ENCODE results near the gene TNNI3K. TPM values are rescaled to one million over a fixed set of nuclear protein-coding genes. Genes with fewer than 3 reads are reported as not detected.

Gene TNNI3K
- total RNA-seq, 1 experiment from 2014 or later: not detected

DNA sequence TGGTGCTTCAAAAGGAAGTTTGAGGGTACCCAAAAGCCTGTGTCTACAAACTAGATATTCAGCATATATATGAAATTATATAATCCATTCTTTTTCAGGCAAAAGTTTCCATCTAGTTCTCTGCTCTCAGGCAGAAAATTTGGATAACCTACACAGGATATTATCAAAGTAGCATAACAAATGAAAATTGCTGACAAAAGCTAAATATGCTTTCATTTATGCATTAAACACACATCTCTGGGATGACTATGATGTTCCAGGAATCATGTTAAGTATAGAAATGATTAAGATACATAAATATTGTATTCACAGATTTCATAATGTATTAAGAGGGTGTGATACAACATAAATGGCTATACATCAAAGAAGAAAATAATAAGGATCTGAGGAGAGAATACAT lies 184.4 kb downstream of the TNNI3K start:
- H3K36me3 Mint-ChIP-seq (ENCODE audit: insufficient read depth in 1 of 3, low read depth in 3 of 3): no peaks in the 10 kb centered on the region
- no peaks in the 10 kb centered on the region for H3K27me3 ChIP-seq (ENCODE audit: insufficient read depth, low read length)
- no peak overlapping the region for H3K18ac ChIP-seq (ENCODE audit: insufficient read length, low read depth, low read length)
- H3K4me3 Mint-ChIP-seq: no peak overlapping the region
- no peak overlapping the region for H4K8ac ChIP-seq (replicated peaks; ENCODE audit: insufficient read length, low read depth, low read length)
- no peak overlapping the region for H2BK20ac ChIP-seq (ENCODE audit: low read depth, low read length, poor library complexity, severe bottlenecking)
- H3K56ac ChIP-seq (ENCODE audit: insufficient read length, low read depth, low read length): no peak overlapping the region
- H3K4me1 Mint-ChIP-seq: no peaks in the 10 kb centered on the region
- no peak overlapping the region for H2BK12ac ChIP-seq (ENCODE audit: insufficient read length, low read depth, low read length)
- H3T11ph ChIP-seq (ENCODE audit: low read length): no peak overlapping the region
- no peak for DNase-seq
- H3K79me2 ChIP-seq (ENCODE audit: insufficient read depth, low read length): no peaks in the 10 kb centered on the region
- no peak for TF ChIP-seq CTCF (conservative IDR thresholded peaks at IDR 0.05)
- no peak overlapping the region for H4K5ac ChIP-seq (ENCODE audit: insufficient read length, low read depth, low read length)
- no peaks in the 10 kb centered on the region for H4K20me1 ChIP-seq (ENCODE audit: control insufficient read depth, insufficient read depth, insufficient read length)
- no peaks in the 10 kb centered on the region for H3K9me3 ChIP-seq (ENCODE audit: control insufficient read depth, low read depth, low read length)
- no peak overlapping the region for H3K9ac ChIP-seq (ENCODE audit: extremely low read depth, insufficient read length, low read length)
- no peak overlapping the region for H2BK120ac ChIP-seq (ENCODE audit: low read depth, low read length, poor library complexity, severe bottlenecking)
- no peak overlapping the region for H3K27ac Mint-ChIP-seq
- no peak overlapping the region for H2BK5ac ChIP-seq (ENCODE audit: insufficient read length, low read length)
- H2AK5ac ChIP-seq (ENCODE audit: insufficient read length, low read length): no peak overlapping the region
- H3K9me3 Mint-ChIP-seq: no peaks in the 10 kb centered on the region
- no peaks in the 10 kb centered on the region for H3K4me1 ChIP-seq (ENCODE audit: insufficient read depth, low read length)
- H3K27me3 Mint-ChIP-seq (ENCODE audit: low read depth): no peaks in the 10 kb centered on the region; the same call in 1 of the 2 replicates
- H3K23me2 ChIP-seq (ENCODE audit: insufficient read length, low read depth, low read length, poor library complexity, severe bottlenecking): no peaks in the 10 kb centered on the region
- no peak overlapping the region for H3K4me2 ChIP-seq (ENCODE audit: insufficient read depth, insufficient read length, low read length)
- no peak overlapping the region for H3K23ac ChIP-seq (ENCODE audit: insufficient read length, low read depth, low read length)
- H2BK15ac ChIP-seq (ENCODE audit: low read depth, low read length): no peak overlapping the region
- H3K4ac ChIP-seq (ENCODE audit: low read depth, low read length): no peak overlapping the region
- H2AFZ ChIP-seq (ENCODE audit: low read length): no peak overlapping the region
- H3K27ac ChIP-seq (ENCODE audit: insufficient read length, low read depth, low read length): no peak overlapping the region
- no peak overlapping the region for H4K91ac ChIP-seq (ENCODE audit: insufficient read length, low read depth, low read length)
- H3K79me1 ChIP-seq (ENCODE audit: insufficient read depth, low read depth, low read length, poor library complexity, severe bottlenecking): no peaks in the 10 kb centered on the region
- H3K14ac ChIP-seq (ENCODE audit: insufficient read depth, low read length): no peak overlapping the region
